Lung (tissue), 12 donors: ENCODE results near the gene CDC16. TPM values are rescaled to one million over a fixed set of nuclear protein-coding genes. Genes with fewer than 3 reads are reported as not detected.
A peak's percentile ranks its signal among the peaks of the same experiment; 100 is the strongest.

Experiments
- ATAC-seq: fragments of 200-7000 bp; cut with Tn5 transposase; one replicate; pipeline ENCODE4 v1.9.1; 2020; ENCODE audit warnings: moderate number of reproducible peaks; ENCODE audit not compliant: insufficient read depth, low FRiP score
- DNase-seq, 3 donors: peaks; one replicate each; pipeline ENCODE4 v3.0.0-alpha.2; 2013 to 2017
- H3K27ac ChIP-seq, 2 donors: one replicate each; pipeline ENCODE4 v1.5.1; 2013; ENCODE audit warnings: mild to moderate bottlenecking in 2 of 2, moderate library complexity in 2 of 2, control low read depth in 1 of 2, inconsistent platforms in 1 of 2, low read depth in 1 of 2, low read length in 1 of 2
- H3K27me3 ChIP-seq, 3 donors: one replicate each; pipeline ENCODE4 v1.5.1; 2013; ENCODE audit warnings: low read length in 2 of 3; ENCODE audit not compliant: control insufficient read depth in 3 of 3, insufficient read depth in 3 of 3
- H3K36me3 ChIP-seq, 4 donors: one replicate each; pipeline ENCODE4 v1.5.1; 2013; ENCODE audit warnings: low read length in 4 of 4, mild to moderate bottlenecking in 1 of 4, moderate library complexity in 1 of 4; ENCODE audit not compliant: control insufficient read depth in 4 of 4, insufficient read depth in 4 of 4
- H3K4me1 ChIP-seq, 5 donors: one replicate each; pipeline ENCODE4 v1.5.1; 2013; ENCODE audit warnings: low read length in 5 of 5, mild to moderate bottlenecking in 2 of 5, moderate library complexity in 1 of 5; ENCODE audit not compliant: control insufficient read depth in 5 of 5, insufficient read depth in 5 of 5
- H3K4me3 ChIP-seq: one replicate; pipeline ENCODE4 v1.5.1; 2013; ENCODE audit warnings: mild to moderate bottlenecking, control low read depth, moderate library complexity
- H3K9ac ChIP-seq, 2 donors: one replicate each; pipeline ENCODE4 v1.5.1; 2013; ENCODE audit warnings: low read length in 2 of 2, control low read depth in 1 of 2; ENCODE audit not compliant: insufficient read depth in 1 of 2
- H3K9me3 ChIP-seq, 4 donors: one replicate each; pipeline ENCODE4 v1.5.1; 2013; ENCODE audit warnings: low read length in 3 of 4, mild to moderate bottlenecking in 1 of 4, moderate library complexity in 1 of 4; ENCODE audit not compliant: control insufficient read depth in 4 of 4, insufficient read depth in 3 of 4
- CTCF ChIP-seq: IDR thresholded peaks from 2 replicates; pipeline ENCODE4 v1.5.1; 2012; ENCODE audit warnings: mild to moderate bottlenecking; ENCODE audit errors: control extremely low read depth, extremely low read depth
- WGBS, 2 donors: extraction: QIAGEN DNeasy Blood & Tissue Kit; methylation state at CpG; one replicate each; pipeline ENCODE4 v1.1.7; 2013; 5-methylcytosine and 5-hydroxymethylcytosine counted together
- polyA plus RNA-seq, 2 donors: library from polyadenylated mRNA; stranded (reverse); fragments of 200-250 nt; gene quantifications; one replicate each; pipeline ENCODE4 v1.2.1, GENCODE V29; 2013
- total RNA-seq, 2 donors: library from RNA; depleted of rRNA in 1 of 2; stranded (reverse); fragments of >200 nt in 1 of 2; gene quantifications; one replicate each; pipeline ENCODE4 v1.2.1, GENCODE V29; 2014 to 2021
- donor health status: control.
- donor health status: control.
- donor health status: Bipolar disorder and iron deficiency.
- donor health status: healthy.
- donor health status: DM: yes; HTN: yes; CAD: no.

CDC16 gene
- total and polyA plus RNA-seq, 4 donors, result 34.3 to 123 (median 59.0) TPM

- no peaks in the 10 kb centered on the region for H3K9me3 ChIP-seq
- no peak for TF ChIP-seq CTCF
- no peak for DNase-seq
- no peak overlapping the region for H3K27ac ChIP-seq
- peaks cover 32 to 39% (median 35%) of the 10 kb centered on the region in 4 donors for H3K36me3 ChIP-seq
- no peaks in the 10 kb centered on the region for H3K27me3 ChIP-seq
- peaks cover 0 to 4% (median 0%) of the 10 kb centered on the region in 5 donors for H3K4me1 ChIP-seq
- no peak for ATAC-seq
- no peak overlapping the region for H3K4me3 ChIP-seq
- H3K9ac ChIP-seq, result no peak overlapping the region
- WGBS, 2 donors, result 70 to 80% methylated on average over 2 of the region's 2 CpGs
Observed at GRCh38 chr13:114272977-114273376, 38.3 kb downstream of the CDC16 start.

GRCh38 chr13:114275304-114275703 is 40.6 kb downstream of the CDC16 start:
- peaks cover 0 to 10% (median 0%) of the 10 kb centered on the region in 5 donors for H3K4me1 ChIP-seq
- no peak for TF ChIP-seq CTCF
- WGBS, 2 donors, result 61 to 75% methylated on average over 7 of the region's 7 CpGs
- no peaks in the 10 kb centered on the region for H3K27me3 ChIP-seq
- H3K9me3 ChIP-seq, result no peaks in the 10 kb centered on the region
- H3K9ac ChIP-seq, result no peak overlapping the region
- DNase-seq (peak; percentile 30 to 72 (median 65)), ATAC-seq (no peak)
- H3K36me3 ChIP-seq, result peaks cover 16 to 31% (median 19%) of the 10 kb centered on the region in 4 donors
- H3K4me3 ChIP-seq, result no peak overlapping the region
- no peak overlapping the region for H3K27ac ChIP-seq

GRCh38 chr13:114279146-114279545 is 44.4 kb downstream of the CDC16 start:
- peaks cover 0 to 30% (median 4%) of the 10 kb centered on the region in 5 donors for H3K4me1 ChIP-seq
- no peaks in the 10 kb centered on the region for H3K9me3 ChIP-seq
- DNase-seq, result no peak
- 81 to 85% methylated on average over 4 of the region's 4 CpGs for WGBS, 2 donors
- no peak for ATAC-seq
- no peak overlapping the region for H3K9ac ChIP-seq
- H3K4me3 ChIP-seq, result no peak overlapping the region
- peaks cover 7 to 18% (median 9%) of the 10 kb centered on the region in 4 donors for H3K36me3 ChIP-seq
- TF ChIP-seq CTCF, result no peak
- H3K27me3 ChIP-seq, result no peaks in the 10 kb centered on the region
- H3K27ac ChIP-seq, result no peak overlapping the region

- Histone ChIP-seq H3K27ac (peak overlapping the region in 1 of 2 donors; percentile 10), H3K9ac (no peak overlapping the region), H3K4me3 (no peak overlapping the region), H3K36me3 (peaks cover 4 to 22% (median 6%) of the 10 kb centered on the region in 4 donors), H3K4me1 (peaks cover 0 to 30% (median 7%) of the 10 kb centered on the region in 5 donors), H3K27me3 (no peaks in the 10 kb centered on the region), H3K9me3 (no peaks in the 10 kb centered on the region)
- 82 to 86% methylated on average over 2 of the region's 2 CpGs for WGBS, 2 donors
- DNase-seq (no peak), ATAC-seq (no peak)
- TF ChIP-seq CTCF, result no peak
Observed at GRCh38 chr13:114279758-114280355, 45.2 kb downstream of the CDC16 start.
